ENCODE data around the gene CXCR1.
A peak's percentile ranks its signal among the peaks of the same experiment; 100 is the strongest.

CXCR1 gene

GRCh38 chr2:218169757-218170546, 3.2 kb upstream of the CXCR1 start:
- Histone ChIP-seq H3K4me3 (no peak overlapping the region), H3K4me1 (peaks cover 8 to 17% (median 14%) of the 10 kb centered on the region in 10 experiments; a peak in 19 of 20 replicates), H3K36me3 (no peaks in the 10 kb centered on the region), H4K20me1 (no peaks in the 10 kb centered on the region), H3K9me3 (replicated peaks in 1 of 11) (no peaks in the 10 kb centered on the region), H3K9ac (no peak overlapping the region), H3K4me2 (peak overlapping the region in 3 of 11 experiments; percentile 7 to 16 (median 8); a peak in 5 of 22 replicates), H3K27ac (no peak overlapping the region), H3K27me3 (no peaks in the 10 kb centered on the region; a peak in 1 of 22 replicates)
- TF ChIP-seq Cebpa-rat (IDR thresholded peaks at IDR 0.05) = no peak

DNA sequence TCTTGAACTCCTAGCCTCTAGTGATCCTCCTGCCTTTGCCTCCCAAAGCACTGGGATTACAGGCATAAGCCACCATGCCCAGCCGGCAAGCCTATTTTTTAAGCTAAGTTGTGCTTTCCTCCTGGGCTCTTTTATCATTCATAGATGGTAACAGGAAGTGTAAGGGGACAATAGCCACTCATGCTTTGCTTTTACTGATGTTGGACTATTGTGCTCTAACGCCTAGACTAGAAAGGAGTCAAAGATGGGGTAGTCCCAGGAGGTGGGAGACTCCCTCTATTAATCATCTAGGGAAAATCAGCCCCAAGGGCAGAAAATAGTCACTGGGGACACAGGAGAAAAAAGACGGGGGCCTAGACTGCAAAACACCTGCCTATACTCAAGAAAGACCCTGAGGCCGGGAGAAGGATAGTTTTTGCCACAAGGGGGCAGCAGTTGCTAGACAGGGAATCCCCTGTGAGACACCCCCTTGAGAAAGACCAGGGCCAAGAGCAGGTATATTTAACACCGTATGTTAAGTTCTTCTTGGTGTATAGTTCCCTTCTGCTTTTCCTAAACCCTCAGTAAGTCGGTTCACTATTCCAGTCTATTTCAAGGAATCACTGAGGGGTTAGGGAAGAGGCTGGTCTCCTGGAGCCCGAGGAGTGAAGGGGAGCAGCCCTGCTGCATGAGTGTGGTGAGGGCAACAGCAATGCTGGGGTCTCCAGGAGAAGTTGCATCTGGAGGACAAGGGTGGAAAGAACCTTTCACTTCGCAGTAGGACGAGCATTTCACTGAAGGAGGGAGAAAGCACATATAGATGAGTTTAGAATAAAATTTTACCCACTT, 2.1 kb upstream of the CXCR1 start:
- no peaks in the 10 kb centered on the region for H3K9me3 ChIP-seq (replicated peaks in 1 of 11)
- H3K27ac ChIP-seq = no peak overlapping the region
- H3K9ac ChIP-seq = no peak overlapping the region
- no peak for TF ChIP-seq Cebpa-rat (IDR thresholded peaks at IDR 0.05)
- no peak overlapping the region for H3K4me3 ChIP-seq
- H3K4me2 ChIP-seq = no peak overlapping the region
- H3K27me3 ChIP-seq = no peaks in the 10 kb centered on the region; a peak in 1 of 22 replicates
- peaks cover 8 to 17% (median 14%) of the 10 kb centered on the region in 10 experiments; a peak in 19 of 20 replicates for H3K4me1 ChIP-seq
- no peaks in the 10 kb centered on the region for H3K36me3 ChIP-seq
- no peaks in the 10 kb centered on the region for H4K20me1 ChIP-seq

- Histone ChIP-seq H3K9ac (no peak overlapping the region), H3K4me1 (peaks cover 8 to 17% (median 14%) of the 10 kb centered on the region in 10 experiments; a peak in 19 of 20 replicates), H3K4me2 (no peak overlapping the region), H3K4me3 (no peak overlapping the region), H3K9me3 (replicated peaks in 1 of 11) (no peaks in the 10 kb centered on the region), H3K27ac (no peak overlapping the region), H3K36me3 (no peaks in the 10 kb centered on the region), H4K20me1 (no peaks in the 10 kb centered on the region), H3K27me3 (no peaks in the 10 kb centered on the region; a peak in 1 of 22 replicates)
- TF ChIP-seq Cebpa-rat (IDR thresholded peaks at IDR 0.05) = no peak
These were observed 1.3 kb upstream of the CXCR1 start for GRCh38 chr2:218168016-218168415.

DNA sequence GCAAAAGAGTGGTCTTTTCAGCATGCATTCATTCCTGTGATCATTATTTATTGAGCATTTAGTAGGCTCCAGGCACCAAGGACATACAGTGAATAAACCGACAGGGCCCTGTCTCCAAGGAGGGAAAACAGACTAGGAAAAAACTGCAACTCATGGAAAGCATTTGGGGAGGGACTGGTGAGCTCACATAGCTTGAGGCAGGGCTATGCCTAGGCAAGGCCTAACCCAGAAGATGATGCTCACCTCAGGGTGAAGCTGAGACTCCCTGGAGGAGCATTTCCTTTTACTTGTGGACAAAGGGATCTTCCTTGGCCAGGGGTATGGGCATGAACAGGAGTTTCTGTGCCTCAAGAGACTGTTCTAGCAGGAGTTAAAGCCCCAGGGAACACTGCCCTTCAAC, 3.9 kb downstream of the CXCR1 start:
- Histone ChIP-seq H3K4me2 (no peak overlapping the region), H3K9ac (no peak overlapping the region), H3K27ac (no peak overlapping the region), H4K20me1 (no peaks in the 10 kb centered on the region), H3K36me3 (no peaks in the 10 kb centered on the region), H3K27me3 (no peaks in the 10 kb centered on the region), H3K9me3 (replicated peaks in 1 of 11) (no peaks in the 10 kb centered on the region), H3K4me3 (no peak overlapping the region), H3K4me1 (peaks cover 7 to 30% (median 9%) of the 10 kb centered on the region in 10 experiments; a peak in 19 of 20 replicates)
- TF ChIP-seq Cebpa-rat (IDR thresholded peaks at IDR 0.05) = no peak

DNA sequence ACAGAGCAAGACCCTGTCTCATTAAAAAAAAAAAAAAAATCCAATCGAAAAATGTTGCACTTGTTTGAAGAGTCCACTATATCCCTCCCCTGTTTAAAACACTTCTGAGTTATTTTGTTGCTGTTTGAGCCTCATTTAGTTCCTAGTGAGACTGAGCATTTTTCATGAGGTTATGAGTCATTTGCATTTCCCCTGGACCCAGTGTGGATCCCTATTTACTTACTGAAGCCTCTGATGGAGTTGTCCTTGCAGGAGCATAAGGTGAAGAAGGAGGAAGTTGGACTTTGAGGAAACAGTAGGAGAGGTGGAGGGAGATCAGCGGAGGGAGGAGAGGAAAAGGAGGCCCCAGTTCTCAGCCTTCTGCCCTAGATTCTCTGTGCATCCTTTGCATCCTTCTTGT, 5.1 kb downstream of the CXCR1 start:
- Histone ChIP-seq H3K27ac (no peak overlapping the region), H3K9ac (no peak overlapping the region), H3K4me3 (no peak overlapping the region), H3K27me3 (no peaks in the 10 kb centered on the region), H3K9me3 (replicated peaks in 1 of 11) (no peaks in the 10 kb centered on the region), H3K36me3 (no peaks in the 10 kb centered on the region), H4K20me1 (no peaks in the 10 kb centered on the region), H3K4me1 (peaks cover 2 to 23% (median 2%) of the 10 kb centered on the region in 10 experiments; a peak in 19 of 20 replicates), H3K4me2 (peak overlapping the region in 4 of 11 experiments; percentile 10 to 59 (median 33); a peak in 5 of 22 replicates)
- TF ChIP-seq Cebpa-rat (IDR thresholded peaks at IDR 0.05) = no peak

GRCh38 chr2:218155953-218156479, 10.7 kb downstream of the CXCR1 start:
- no peak for TF ChIP-seq Cebpa-rat (IDR thresholded peaks at IDR 0.05)
- no peaks in the 10 kb centered on the region for H3K9me3 ChIP-seq (replicated peaks in 1 of 11)

DNA sequence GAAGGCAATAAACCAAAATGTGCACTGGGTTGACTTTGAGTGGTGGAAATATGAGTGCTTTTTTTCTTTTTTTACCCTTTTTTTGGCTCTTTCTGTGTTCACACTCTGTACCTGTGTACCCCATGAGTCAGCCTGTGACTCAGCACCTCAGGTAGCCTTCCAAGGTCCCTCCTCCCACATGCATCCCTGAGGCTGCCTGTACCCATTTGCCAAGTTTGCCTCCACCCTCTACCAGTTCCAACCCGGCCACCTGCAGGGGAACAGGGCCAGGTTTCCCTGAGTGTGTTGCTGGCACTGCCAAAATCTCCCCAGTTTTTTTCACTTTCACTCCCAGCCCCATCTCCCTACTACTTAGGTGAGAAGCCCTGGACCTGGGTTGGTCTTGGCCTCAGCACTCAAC, 14.0 kb downstream of the CXCR1 start:
- Histone ChIP-seq H3K9me3 (replicated peaks in 1 of 11) (no peaks in the 10 kb centered on the region), H3K27ac (no peak overlapping the region), H3K27me3 (no peaks in the 10 kb centered on the region), H3K4me1 (peaks cover 12 to 17% (median 15%) of the 10 kb centered on the region in 10 experiments), H4K20me1 (no peaks in the 10 kb centered on the region), H3K4me2 (no peak overlapping the region), H3K9ac (no peak overlapping the region), H3K36me3 (no peaks in the 10 kb centered on the region), H3K4me3 (no peak overlapping the region)
- TF ChIP-seq Cebpa-rat (IDR thresholded peaks at IDR 0.05) = no peak

More at GRCh38 chr2:218155953-218156479, 10.7 kb downstream of the CXCR1 start:
- Histone ChIP-seq H3K4me2 (no peak overlapping the region), H3K36me3 (no peaks in the 10 kb centered on the region), H4K20me1 (no peaks in the 10 kb centered on the region), H3K27me3 (no peaks in the 10 kb centered on the region), H3K27ac (no peak overlapping the region), H3K4me3 (no peak overlapping the region), H3K9ac (no peak overlapping the region), H3K4me1 (peaks cover 0 to under 1% (median 0%) of the 10 kb centered on the region in 10 experiments; a peak in 2 of 20 replicates)

DNA sequence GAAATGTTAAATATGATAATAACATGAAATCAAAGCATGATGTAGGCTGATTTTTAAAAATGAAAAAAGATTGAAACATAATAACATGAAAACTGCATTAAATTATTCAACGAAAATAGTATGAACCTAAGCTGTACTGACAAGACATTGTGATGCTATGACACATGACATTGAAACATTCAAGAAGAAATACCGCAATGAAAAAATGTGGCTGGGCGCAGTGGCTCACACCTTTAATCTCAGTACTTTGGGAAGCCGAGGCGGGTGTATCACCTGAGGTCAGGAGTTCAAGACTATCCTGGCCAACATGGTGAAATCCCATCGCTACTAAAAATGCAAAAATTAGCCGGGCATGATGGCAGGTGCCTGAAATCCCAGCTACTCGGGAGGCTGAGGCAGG, 14.6 kb downstream of the CXCR1 start:
- no peak overlapping the region for H3K27ac ChIP-seq
- peaks cover 12 to 17% (median 15%) of the 10 kb centered on the region in 10 experiments for H3K4me1 ChIP-seq
- no peak overlapping the region for H3K4me2 ChIP-seq
- H3K4me3 ChIP-seq = no peak overlapping the region
- no peak overlapping the region for H3K9ac ChIP-seq
- H3K9me3 ChIP-seq (replicated peaks in 1 of 11) = no peaks in the 10 kb centered on the region
- no peak for TF ChIP-seq Cebpa-rat (IDR thresholded peaks at IDR 0.05)
- no peaks in the 10 kb centered on the region for H4K20me1 ChIP-seq
- H3K36me3 ChIP-seq = no peaks in the 10 kb centered on the region
- H3K27me3 ChIP-seq = no peaks in the 10 kb centered on the region

- H3K9ac ChIP-seq = no peak overlapping the region
- H3K36me3 ChIP-seq = no peaks in the 10 kb centered on the region
- H4K20me1 ChIP-seq = no peaks in the 10 kb centered on the region
- H3K4me3 ChIP-seq = no peak overlapping the region
- H3K4me1 ChIP-seq = peaks cover 12 to 17% (median 15%) of the 10 kb centered on the region in 10 experiments
- no peaks in the 10 kb centered on the region for H3K27me3 ChIP-seq
- TF ChIP-seq Cebpa-rat (IDR thresholded peaks at IDR 0.05) = no peak
- peak overlapping the region in 1 of 11 experiments; percentile 30; a peak in 1 of 22 replicates for H3K27ac ChIP-seq
- H3K9me3 ChIP-seq (replicated peaks in 1 of 11) = peaks cover 6 to 11% (median 9%) of the 10 kb centered on the region in 11 experiments
- peak overlapping the region; percentile 33 to 62 (median 49); a peak in 21 of 22 replicates for H3K4me2 ChIP-seq
These were observed 16.8 kb downstream of the CXCR1 start for GRCh38 chr2:218149848-218150440.
